ENCODE measurements around the gene HSD17B10. TPM values are rescaled to one million over a fixed set of nuclear protein-coding genes. Genes with fewer than 3 reads are reported as not detected.

The HSD17B10 gene
- polyA plus RNA-seq, 1 donor (not counting 4 experiments of a cell fraction or from before 2014, with no cell fraction given): 140 TPM

GRCh38 chrX:53452812-53453211 is 18.6 kb upstream of the HSD17B10 start:
- no peak overlapping the region for H3K27ac ChIP-seq (ENCODE audit: control insufficient read depth, insufficient read depth, low read length)
- no peaks in the 10 kb centered on the region for H3K9me1 ChIP-seq (ENCODE audit: control insufficient read depth, extremely low read depth, insufficient read depth, low read length)
- H3K4me2 ChIP-seq (ENCODE audit: control insufficient read depth, extremely low read depth, insufficient read depth, low read depth, low read length): no peak overlapping the region
- H3K9ac ChIP-seq (ENCODE audit: control insufficient read depth, extremely low read depth, insufficient read depth, low read length): no peak overlapping the region
- no peaks in the 10 kb centered on the region for H4K20me1 ChIP-seq (ENCODE audit: control insufficient read depth, extremely low read depth, insufficient read depth, low read length)
- peaks cover 2% of the 10 kb centered on the region for H3K4me1 ChIP-seq (ENCODE audit: control insufficient read depth, extremely low read depth, insufficient read depth, low read length)
- no peak overlapping the region for H2AFZ ChIP-seq (ENCODE audit: control insufficient read depth, low read length)
- H3K36me3 ChIP-seq (ENCODE audit: control insufficient read depth in 2 of 2, extremely low read depth in 1 of 2, insufficient read depth in 2 of 2, low read length in 2 of 2): no peaks in the 10 kb centered on the region
- H3K27me3 ChIP-seq (ENCODE audit: control insufficient read depth, extremely low read depth, insufficient read depth, low read length): no peaks in the 10 kb centered on the region
- dilution Hi-C loops (cut with MboI; ENCODE audit: extremely low pct_ligation_motif_present, low sequenced_read_pairs): no loop called here
- no peak for DNase-seq (ENCODE audit: low read depth, low spot score)
- H3K79me2 ChIP-seq (ENCODE audit: control insufficient read depth, insufficient read depth, low read length): no peaks in the 10 kb centered on the region
- H3K4me3 ChIP-seq (ENCODE audit: control insufficient read depth in 2 of 3, extremely low read depth in 1 of 3, insufficient read depth in 2 of 3, low read depth in 1 of 3, low read length in 3 of 3): no peak overlapping the region
- no peaks in the 10 kb centered on the region for H3K9me3 ChIP-seq (ENCODE audit: control insufficient read depth, low read depth, low read length)
- no peak for FAIRE-seq
- no peak for TF ChIP-seq CTCF (optimal IDR thresholded peaks at IDR 0.05 in 1 of 3, IDR thresholded peaks at IDR 0.05 in 1 of 3, conservative IDR thresholded peaks at IDR 0.05 in 1 of 3; ENCODE audit: extremely low read depth in 1 of 3, insufficient read depth in 2 of 3, low read length in 3 of 3)
- TF ChIP-seq EZH2 (IDR thresholded peaks at IDR 0.05; ENCODE audit: low read length): no peak

GRCh38 chrX:53449632-53450031 is 15.5 kb upstream of the HSD17B10 start:
- H3K4me2 ChIP-seq (ENCODE audit: control insufficient read depth, extremely low read depth, insufficient read depth, low read depth, low read length): no peak overlapping the region
- dilution Hi-C loops (cut with MboI; ENCODE audit: extremely low pct_ligation_motif_present, low sequenced_read_pairs): no loop called here
- DNase-seq (ENCODE audit: low read depth, low spot score) (no peak), FAIRE-seq (no peak)
- TF ChIP-seq EZH2 (IDR thresholded peaks at IDR 0.05; ENCODE audit: low read length) (no peak), CTCF (optimal IDR thresholded peaks at IDR 0.05 in 1 of 3, IDR thresholded peaks at IDR 0.05 in 1 of 3, conservative IDR thresholded peaks at IDR 0.05 in 1 of 3; ENCODE audit: extremely low read depth in 1 of 3, insufficient read depth in 2 of 3, low read length in 3 of 3) (no peak)
- no peaks in the 10 kb centered on the region for H3K9me3 ChIP-seq (ENCODE audit: control insufficient read depth, low read depth, low read length)
- H3K9ac ChIP-seq (ENCODE audit: control insufficient read depth, extremely low read depth, insufficient read depth, low read length): no peak overlapping the region
- no peak overlapping the region for H2AFZ ChIP-seq (ENCODE audit: control insufficient read depth, low read length)
- no peaks in the 10 kb centered on the region for H3K4me1 ChIP-seq (ENCODE audit: control insufficient read depth, extremely low read depth, insufficient read depth, low read length)
- H3K27ac ChIP-seq (ENCODE audit: control insufficient read depth, insufficient read depth, low read length): no peak overlapping the region
- no peaks in the 10 kb centered on the region for H4K20me1 ChIP-seq (ENCODE audit: control insufficient read depth, extremely low read depth, insufficient read depth, low read length)
- H3K9me1 ChIP-seq (ENCODE audit: control insufficient read depth, extremely low read depth, insufficient read depth, low read length): no peaks in the 10 kb centered on the region
- H3K4me3 ChIP-seq (ENCODE audit: control insufficient read depth in 2 of 3, extremely low read depth in 1 of 3, insufficient read depth in 2 of 3, low read depth in 1 of 3, low read length in 3 of 3): no peak overlapping the region
- H3K79me2 ChIP-seq (ENCODE audit: control insufficient read depth, insufficient read depth, low read length): no peaks in the 10 kb centered on the region
- H3K36me3 ChIP-seq (ENCODE audit: control insufficient read depth in 2 of 2, extremely low read depth in 1 of 2, insufficient read depth in 2 of 2, low read length in 2 of 2): no peaks in the 10 kb centered on the region
- H3K27me3 ChIP-seq (ENCODE audit: control insufficient read depth, extremely low read depth, insufficient read depth, low read length): no peaks in the 10 kb centered on the region
